WTC11 (cell line): ENCODE data around the gene UBXN11.

Experiments used
- TF ChIP-seq, protein P1 (sequence below): sonication (generic); formaldehyde crosslinking; IDR thresholded peaks from 2 replicates; pipeline ENCODE4 v1.8.1; 2023; ENCODE audit warnings: mild to moderate bottlenecking, missing genetic modification reagents, moderate library complexity
- TF ChIP-seq, protein P2 (sequence below): sonication (generic); formaldehyde crosslinking; IDR thresholded peaks from 2 replicates; pipeline ENCODE4 v1.8.1; 2022; ENCODE audit warnings: mild to moderate bottlenecking, moderate library complexity, missing genetic modification reagents

DNA sequence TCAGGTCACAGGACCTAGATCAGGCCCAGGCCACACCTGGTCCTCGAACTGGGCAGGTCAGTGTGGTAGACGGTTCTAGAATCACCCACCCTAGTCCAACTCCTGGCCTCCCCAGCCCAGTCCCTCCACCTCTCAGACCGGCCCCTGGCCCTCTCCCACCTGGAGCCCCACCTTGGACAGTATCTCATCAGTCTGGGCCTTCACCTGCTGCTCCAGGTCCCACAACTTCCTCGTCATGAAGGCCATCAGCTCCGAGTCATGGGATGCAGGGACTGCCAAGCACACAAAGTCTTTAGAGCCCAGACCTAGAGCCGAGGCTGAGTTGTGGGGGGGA is 8.7 kb downstream of the UBXN11 start:
- TF ChIP-seq, protein P1, sequence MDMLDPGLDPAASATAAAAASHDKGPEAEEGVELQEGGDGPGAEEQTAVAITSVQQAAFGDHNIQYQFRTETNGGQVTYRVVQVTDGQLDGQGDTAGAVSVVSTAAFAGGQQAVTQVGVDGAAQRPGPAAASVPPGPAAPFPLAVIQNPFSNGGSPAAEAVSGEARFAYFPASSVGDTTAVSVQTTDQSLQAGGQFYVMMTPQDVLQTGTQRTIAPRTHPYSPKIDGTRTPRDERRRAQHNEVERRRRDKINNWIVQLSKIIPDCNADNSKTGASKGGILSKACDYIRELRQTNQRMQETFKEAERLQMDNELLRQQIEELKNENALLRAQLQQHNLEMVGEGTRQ (CRISPR knock-in tag) = no peak
- TF ChIP-seq, protein P2, sequence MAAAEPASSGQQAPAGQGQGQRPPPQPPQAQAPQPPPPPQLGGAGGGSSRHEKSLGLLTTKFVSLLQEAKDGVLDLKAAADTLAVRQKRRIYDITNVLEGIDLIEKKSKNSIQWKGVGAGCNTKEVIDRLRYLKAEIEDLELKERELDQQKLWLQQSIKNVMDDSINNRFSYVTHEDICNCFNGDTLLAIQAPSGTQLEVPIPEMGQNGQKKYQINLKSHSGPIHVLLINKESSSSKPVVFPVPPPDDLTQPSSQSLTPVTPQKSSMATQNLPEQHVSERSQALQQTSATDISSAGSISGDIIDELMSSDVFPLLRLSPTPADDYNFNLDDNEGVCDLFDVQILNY = no peak
